HG03135 (cell line): ENCODE data around the gene ATP8A2.
"Not testable (repeated sequence)": the region's sequence is repeated elsewhere in the genome, so short reads cannot be mapped to it uniquely, and the experiment has no call there.

ENCODE experiments used
- ATAC-seq: cut with Tn5 transposase; IDR thresholded peaks from one replicate; pipeline ENCODE4 v1.9.1; 2021; ENCODE audit warnings: mild to moderate bottlenecking, moderate library complexity; ENCODE audit not compliant: unreplicated experiment

The ATP8A2 gene

GRCh38 chr13:25762281-25762680, 390.5 kb downstream of the ATP8A2 start:
- ATAC-seq: no peak

GRCh38 chr13:25762795-25763377, 391.1 kb downstream of the ATP8A2 start:
- ATAC-seq: no peak

GRCh38 chr13:25764378-25764777, 392.6 kb downstream of the ATP8A2 start:
- no peak for ATAC-seq

GRCh38 chr13:25765266-25765665, 393.5 kb downstream of the ATP8A2 start:
- ATAC-seq: no peak

- ATAC-seq: no peak
Measured at GRCh38 chr13:25766576-25766975, 394.8 kb downstream of the ATP8A2 start.

GRCh38 chr13:25766991-25767390, 395.2 kb downstream of the ATP8A2 start:
- no peak for ATAC-seq

- ATAC-seq: no peak
Measured at GRCh38 chr13:25768376-25768775, 396.6 kb downstream of the ATP8A2 start.

- ATAC-seq: no peak
Measured at GRCh38 chr13:25768838-25769237, 397.1 kb downstream of the ATP8A2 start.

- ATAC-seq: no peak
Measured at GRCh38 chr13:25770601-25771000, 398.8 kb downstream of the ATP8A2 start.

- ATAC-seq: no peak
Measured at GRCh38 chr13:25771202-25771601, 399.4 kb downstream of the ATP8A2 start.

GRCh38 chr13:25771641-25772478, 400.1 kb downstream of the ATP8A2 start:
- no peak for ATAC-seq

GRCh38 chr13:25772534-25772933, 400.8 kb downstream of the ATP8A2 start:
- not testable (repeated sequence) for ATAC-seq

- not testable (repeated sequence) for ATAC-seq
Measured at GRCh38 chr13:25774056-25774455, 402.3 kb downstream of the ATP8A2 start.

GRCh38 chr13:25775275-25775674, 403.5 kb downstream of the ATP8A2 start:
- no peak for ATAC-seq

- no peak for ATAC-seq
Measured at GRCh38 chr13:25775986-25776385, 404.2 kb downstream of the ATP8A2 start.

GRCh38 chr13:25776722-25777121, 404.9 kb downstream of the ATP8A2 start:
- no peak for ATAC-seq

GRCh38 chr13:25777509-25777908, 405.7 kb downstream of the ATP8A2 start:
- no peak for ATAC-seq

- ATAC-seq: no peak
Measured at GRCh38 chr13:25778365-25778764, 406.6 kb downstream of the ATP8A2 start.

- ATAC-seq: no peak
Measured at GRCh38 chr13:25778808-25779305, 407.1 kb downstream of the ATP8A2 start.

- ATAC-seq: no peak
Measured at GRCh38 chr13:25783076-25783475, 411.3 kb downstream of the ATP8A2 start.

- no peak for ATAC-seq
Measured at GRCh38 chr13:25783601-25784024, 411.8 kb downstream of the ATP8A2 start.

- no peak for ATAC-seq
Measured at GRCh38 chr13:25784119-25784518, 412.3 kb downstream of the ATP8A2 start.
